GM12878 (cell line): ENCODE measurements around the gene CCR3. TPM values are rescaled to one million over a fixed set of nuclear protein-coding genes. Genes with fewer than 3 reads are reported as not detected.

Source experiments
- ATAC-seq: fragments of 200-7000 bp; cut with Tn5 transposase; 3 replicates; pipeline ENCODE4 v1.9.1; 2020; ENCODE audit warnings: mild to moderate bottlenecking, moderate library complexity
- BruUV-seq: library from RNA; stranded (reverse); fragments of 400-500 nt; replicated peaks from 2 replicates; lab custom pipeline; 2021; lab: Mats Ljungman, UMichigan
- CTCF ChIA-PET: fragments of 300-600 bp; sonication (Branson Sonifier 250); formaldehyde crosslinking; extraction: SDS; loops from one replicate; lab custom pipeline; 2021; ENCODE audit warnings: inconsistent platforms; lab: Yijun Ruan, JAX
- POLR2A ChIA-PET: fragments of 350-600 bp; formaldehyde crosslinking; extraction: SDS; loops from one replicate; lab custom pipeline; 2021; ENCODE audit warnings: inconsistent platforms; lab: Charles Lee
- RAD21 ChIA-PET: fragments of 300-600 bp; sonication (Branson Sonifier 250); formaldehyde crosslinking; loops from one replicate; lab custom pipeline; 2023; ENCODE audit warnings: antibody characterized with exemption; ENCODE audit not compliant: unreplicated experiment; lab: Charles Lee
- SMC1A ChIA-PET: fragments of 300-600 bp; sonication (Branson Sonifier 250); formaldehyde crosslinking; loops from one replicate; lab custom pipeline; 2023; ENCODE audit not compliant: unreplicated experiment, uncharacterized antibody; lab: Charles Lee
- DNase-seq: peaks from one replicate; pipeline ENCODE4 v3.0.0-alpha.2; 2011; ENCODE audit warnings: low read depth, low spot score
- FAIRE-seq: peaks from 3 replicates; lab custom pipeline; 2011; peaks lifted over from hg19 to GRCh38; lab: Jason Lieb, UNC
- H2AFZ ChIP-seq: 2 replicates; pipeline ENCODE4 v1.6.0; 2011; ENCODE audit warnings: low read depth, low read length, control low read depth; ENCODE audit not compliant: control insufficient read depth
- H3K27ac ChIP-seq: 2 replicates; pipeline ENCODE4 v1.5.1; 2011; ENCODE audit warnings: control low read depth; ENCODE audit not compliant: control insufficient read depth, insufficient read depth
- H3K27me3 ChIP-seq, 2 experiments: replicated peaks in 1 of 2; 2 replicates each; pipeline versions ENCODE4 v1.6.0 to v1.6.1; 2011; ENCODE audit warnings: low read length in 1 of 2; ENCODE audit not compliant: control insufficient read depth in 2 of 2, insufficient read depth in 2 of 2
- H3K36me3 ChIP-seq, 2 experiments: 2 replicates each; pipeline ENCODE4 v1.5.1; 2011; ENCODE audit warnings: low read length in 1 of 2; ENCODE audit not compliant: control insufficient read depth in 2 of 2, insufficient read depth in 2 of 2
- H3K4me1 ChIP-seq: 2 replicates; pipeline ENCODE4 v1.6.1; 2011; ENCODE audit warnings: mild to moderate bottlenecking, low read length, moderate library complexity, mixed read lengths; ENCODE audit not compliant: control insufficient read depth, insufficient read depth
- H3K4me2 ChIP-seq: 2 replicates; pipeline ENCODE4 v1.6.0; 2011; ENCODE audit warnings: control low read depth; ENCODE audit not compliant: control insufficient read depth, insufficient read depth
- H3K4me3 ChIP-seq: fragments of 200-600 bp; sonication (generic); 2 replicates; pipeline ENCODE4 v1.5.1; 2016
- H3K79me2 ChIP-seq: 2 replicates; pipeline ENCODE4 v1.6.0; 2011; ENCODE audit warnings: low read length; ENCODE audit not compliant: control insufficient read depth, insufficient read depth
- H3K9ac ChIP-seq: 2 replicates; pipeline ENCODE4 v1.8.0; 2011; ENCODE audit warnings: low read length, control low read depth, mixed read lengths; ENCODE audit not compliant: control insufficient read depth, insufficient read depth
- H3K9me3 ChIP-seq: replicated peaks from 3 replicates; pipeline ENCODE4 v1.5.1; 2011; ENCODE audit warnings: mild to moderate bottlenecking, low read length; ENCODE audit not compliant: control insufficient read depth, insufficient read depth
- H4K20me1 ChIP-seq: 2 replicates; pipeline ENCODE4 v1.6.0; 2011; ENCODE audit not compliant: control insufficient read depth, insufficient read depth
- CREM ChIP-seq: IDR thresholded peaks from 2 replicates; pipeline ENCODE4 v1.6.1; 2014; ENCODE audit warnings: antibody characterized with exemption, low read depth
- FOS ChIP-seq: IDR thresholded peaks from 3 replicates; pipeline ENCODE4 v1.6.1; 2011; ENCODE audit warnings: borderline replicate concordance; ENCODE audit not compliant: insufficient read length; ENCODE audit errors: extremely low read depth
- LARP7 ChIP-seq: fragments of 450-650 bp; IDR thresholded peaks from 2 replicates; pipeline ENCODE4 v1.6.1; 2017; ENCODE audit warnings: mild to moderate bottlenecking
- MYB ChIP-seq: fragments of 150-350 bp; IDR thresholded peaks from 2 replicates; pipeline ENCODE4 v1.6.1; 2014; ENCODE audit warnings: mild to moderate bottlenecking, low read depth, low read length, borderline replicate concordance
- ZSCAN29 ChIP-seq: fragments of 450-650 bp; IDR thresholded peaks from 2 replicates; pipeline ENCODE4 v1.6.1; 2017; ENCODE audit warnings: mild to moderate bottlenecking, moderate library complexity
- WGBS: methylation state at CpG from one replicate; pipeline ENCODE4 v1.1.6; 2016; ENCODE audit warnings: low lambda C conversion rate; ENCODE audit not compliant: insufficient replicate concordance, insufficient coverage; ENCODE audit errors: missing lambda C conversion rate; 5-methylcytosine and 5-hydroxymethylcytosine counted together
- in situ Hi-C: fragments of 300-500 bp; cut with MboI; formaldehyde crosslinking; loops from 9 replicates; pipeline ENCODE4 v1.14.3; 2018; ENCODE audit warnings: mixed read lengths
- intact Hi-C: fragments of 100-400 bp; cut with micrococcal nuclease; formaldehyde crosslinking; loops from one replicate; pipeline ENCODE4 v1.14.2; 2022; ENCODE audit not compliant: unreplicated experiment
- polyA plus RNA-seq, 11 experiments: library from polyadenylated mRNA; depleted of rRNA in 4 of 11; unstranded in 6 of 11; stranded (reverse) in 5 of 11; fragments of >200 nt; fragmentation: Nextera tagmentation in 4 of 11; fragmentation: Illumina TruSeq in 1 of 11; extraction: Ambion mirVana in 4 of 11; extraction: Trizol in 1 of 11; gene quantifications; 1 replicate in 1 of 11; 2 replicates in 10 of 11; pipeline versions ENCODE4 v1.2.1 to v1.2.3, GENCODE V29; 2011 to 2016; ENCODE audit warnings: inconsistent platforms in 2 of 11, missing spikeins in 2 of 11, low read depth in 1 of 11
- total RNA-seq, 4 experiments: library from RNA; depleted of rRNA in 3 of 4; stranded (reverse); fragments of >200 nt in 3 of 4; fragmentation: Illumina TruSeq in 1 of 4; extraction: Trizol in 1 of 4; gene quantifications; 2 replicates each; pipeline versions ENCODE4 v1.2.1 to v1.2.3, GENCODE V29; 2013 to 2021
- TF ChIP-seq, protein P1 (sequence below): fragments of 450-650 bp; IDR thresholded peaks from 2 replicates; pipeline ENCODE4 v1.6.1; 2018; ENCODE audit warnings: borderline replicate concordance, mild to moderate bottlenecking; ENCODE audit not compliant: partially characterized antibody

Gene CCR3
- total and polyA plus RNA-seq, 10 of the 15 experiments (the other 5 are each of a cell fraction or from before 2014, with no cell fraction given) = 0.13 to 0.78 (median 0.41) TPM; not detected in 1

DNA sequence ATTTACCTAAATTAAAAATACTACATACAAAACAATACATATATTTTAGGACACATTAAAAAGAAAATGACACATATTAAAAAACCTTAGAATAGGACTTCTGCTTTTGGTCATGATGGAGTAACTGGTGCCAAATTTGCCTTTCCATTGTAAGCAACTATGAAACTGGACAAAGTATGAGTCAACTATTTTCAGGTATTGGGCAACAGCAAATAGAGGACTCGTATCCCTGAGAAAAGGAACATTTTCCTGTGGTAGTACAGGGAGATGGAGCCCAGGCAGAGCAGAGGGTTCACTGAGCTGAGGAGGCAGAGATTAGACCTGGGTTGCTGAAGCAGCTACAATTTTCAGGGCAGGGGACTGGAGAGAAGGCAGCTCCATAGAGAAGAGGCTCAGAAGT, 48.8 kb upstream of the CCR3 start:
- FAIRE-seq (no peak), DNase-seq (no peak), ATAC-seq (no peak)
- H2AFZ ChIP-seq = no peak overlapping the region
- H3K4me3 ChIP-seq = no peak overlapping the region
- no TSS peak for BruUV-seq
- peaks cover 18% of the 10 kb centered on the region for H3K9me3 ChIP-seq
- POLR2A ChIA-PET = no interaction called here
- H3K9ac ChIP-seq = no peak overlapping the region
- intact Hi-C loops = no loop called here
- TF ChIP-seq, protein P1, sequence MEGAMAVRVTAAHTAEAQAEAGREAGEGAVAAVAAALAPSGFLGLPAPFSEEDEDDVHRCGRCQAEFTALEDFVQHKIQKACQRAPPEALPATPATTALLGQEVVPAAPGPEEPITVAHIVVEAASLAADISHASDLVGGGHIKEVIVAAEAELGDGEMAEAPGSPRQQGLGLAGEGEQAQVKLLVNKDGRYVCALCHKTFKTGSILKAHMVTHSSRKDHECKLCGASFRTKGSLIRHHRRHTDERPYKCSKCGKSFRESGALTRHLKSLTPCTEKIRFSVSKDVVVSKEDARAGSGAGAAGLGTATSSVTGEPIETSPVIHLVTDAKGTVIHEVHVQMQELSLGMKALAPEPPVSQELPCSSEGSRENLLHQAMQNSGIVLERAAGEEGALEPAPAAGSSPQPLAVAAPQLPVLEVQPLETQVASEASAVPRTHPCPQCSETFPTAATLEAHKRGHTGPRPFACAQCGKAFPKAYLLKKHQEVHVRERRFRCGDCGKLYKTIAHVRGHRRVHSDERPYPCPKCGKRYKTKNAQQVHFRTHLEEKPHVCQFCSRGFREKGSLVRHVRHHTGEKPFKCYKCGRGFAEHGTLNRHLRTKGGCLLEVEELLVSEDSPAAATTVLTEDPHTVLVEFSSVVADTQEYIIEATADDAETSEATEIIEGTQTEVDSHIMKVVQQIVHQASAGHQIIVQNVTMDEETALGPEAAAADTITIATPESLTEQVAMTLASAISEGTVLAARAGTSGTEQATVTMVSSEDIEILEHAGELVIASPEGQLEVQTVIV = no peak
- TF ChIP-seq LARP7 (no peak), ZSCAN29 (no peak), CREM (no peak), MYB (no peak), FOS (no peak)
- in situ Hi-C loops = no loop called here
- 43% methylated on average over 1 of the region's 1 CpG for WGBS
- no peak overlapping the region for H3K4me2 ChIP-seq
- no peaks in the 10 kb centered on the region; a peak in 1 of 4 replicates for H3K27me3 ChIP-seq
- H3K4me1 ChIP-seq = peaks cover 10% of the 10 kb centered on the region
- CTCF ChIA-PET = interaction anchor here (0.8 to 9.5 kb wide), 2 partner anchors 14 to 102 kb away, joined by 3 to 71 read pairs; partner anchors contain the start of gene CCR1
- no peak overlapping the region for H3K27ac ChIP-seq
- SMC1A ChIA-PET = interaction anchor here (0.6 to 1.4 kb wide), 3 partner anchors 13 to 488 kb away, joined by 3 to 4 read pairs (median 3); no protein-coding TSS in a partner anchor
- no peaks in the 10 kb centered on the region for H4K20me1 ChIP-seq
- no peaks in the 10 kb centered on the region for H3K36me3 ChIP-seq
- H3K79me2 ChIP-seq = no peaks in the 10 kb centered on the region
- RAD21 ChIA-PET = no interaction called here
